Embryonic facial prominence (tissue), 1 donor: ENCODE results near the gene GPR107.
A peak's percentile ranks its signal among the peaks of the same experiment; 100 is the strongest.

ENCODE experiments used
- DNase-seq: peaks from one replicate; pipeline ENCODE4 v3.0.0-alpha.2; 2016; ENCODE audit errors: extremely low spot score

The GPR107 gene

GRCh38 chr9:130159915-130160670 is 106.4 kb downstream of the GPR107 start:
- DNase-seq: no peak

GRCh38 chr9:130160862-130161470 is 107.3 kb downstream of the GPR107 start:
- no peak for DNase-seq

GRCh38 chr9:130165579-130165978 is 111.9 kb downstream of the GPR107 start:
- no peak for DNase-seq

- DNase-seq: no peak
These were observed 112.7 kb downstream of the GPR107 start for GRCh38 chr9:130166399-130166798.

- no peak for DNase-seq
These were observed 114.2 kb downstream of the GPR107 start for GRCh38 chr9:130167927-130168326.

- no peak for DNase-seq
These were observed 117.8 kb downstream of the GPR107 start for GRCh38 chr9:130171226-130172148.

GRCh38 chr9:130172161-130172857 is 118.6 kb downstream of the GPR107 start, which contains the start of gene NCS1:
TSS of gene NCS1 (plus strand) at chr9:130172404. CDS start at chr9:130172664, 260 bp downstream.
- peak; percentile 47 for DNase-seq

GRCh38 chr9:130172858-130173665 is 119.4 kb downstream of the GPR107 start:
- no peak for DNase-seq

- DNase-seq: no peak
These were observed 119.9 kb downstream of the GPR107 start for GRCh38 chr9:130173666-130173983.

- no peak for DNase-seq
These were observed 120.3 kb downstream of the GPR107 start for GRCh38 chr9:130174025-130174424.

GRCh38 chr9:130174920-130175321 is 121.2 kb downstream of the GPR107 start:
- no peak for DNase-seq

GRCh38 chr9:130175355-130175754 is 121.6 kb downstream of the GPR107 start:
- DNase-seq: no peak

- no peak for DNase-seq
These were observed 123.1 kb downstream of the GPR107 start for GRCh38 chr9:130176760-130177159.

- no peak for DNase-seq
These were observed 124.4 kb downstream of the GPR107 start for GRCh38 chr9:130177898-130178805.

- DNase-seq: no peak
These were observed 125.7 kb downstream of the GPR107 start for GRCh38 chr9:130179331-130179907.

GRCh38 chr9:130180516-130180915 is 126.8 kb downstream of the GPR107 start:
- DNase-seq: no peak

- DNase-seq: no peak
These were observed 128.1 kb downstream of the GPR107 start for GRCh38 chr9:130181678-130182380.

- no peak for DNase-seq
These were observed 128.7 kb downstream of the GPR107 start for GRCh38 chr9:130182381-130182909.
